BJ (cell line): Measurements from ENCODE around the gene DDX25. TPM values are rescaled to one million over a fixed set of nuclear protein-coding genes. Genes with fewer than 3 reads are reported as not detected.

ENCODE experiments used
- CTCF ChIA-PET: fragments of 350-600 bp; formaldehyde crosslinking; extraction: SDS; loops from one replicate; lab custom pipeline; 2021; ENCODE audit warnings: antibody characterized with exemption, inconsistent platforms; lab: Yijun Ruan, JAX
- POLR2A ChIA-PET: fragments of 300-600 bp; sonication (Branson Sonifier 250); formaldehyde crosslinking; extraction: SDS; loops from one replicate; lab custom pipeline; 2021; ENCODE audit warnings: antibody characterized with exemption; lab: Charles Lee
- DNase-seq: peaks from one replicate; pipeline ENCODE4 v3.0.0-alpha.2; 2011; ENCODE audit warnings: low read depth
- H3K27me3 ChIP-seq: 2 replicates; pipeline ENCODE4 v1.6.0; 2011; ENCODE audit warnings: low read length; ENCODE audit not compliant: control insufficient read depth, insufficient read depth
- H3K36me3 ChIP-seq: 2 replicates; pipeline ENCODE4 v1.5.1; 2011; ENCODE audit warnings: low read length; ENCODE audit not compliant: control insufficient read depth, insufficient read depth
- H3K4me3 ChIP-seq: 2 replicates; pipeline ENCODE4 v1.5.1; 2011; ENCODE audit warnings: low read depth, mild to moderate bottlenecking, control low read depth, low read length
- polyA plus RNA-seq: library from polyadenylated mRNA; depleted of rRNA; stranded (reverse); fragments of >200 nt; gene quantifications from 2 replicates; pipeline ENCODE4 v1.2.3, GENCODE V29; 2011
- TF ChIP-seq, protein P1 (sequence below): IDR thresholded peaks from 2 replicates; pipeline ENCODE4 v1.5.1; 2011; ENCODE audit warnings: low read depth, mild to moderate bottlenecking, control low read depth, inconsistent platforms, low read length, moderate library complexity; ENCODE audit not compliant: insufficient read depth

DDX25 gene
- polyA plus RNA-seq, 1 experiment = not detected

DNA sequence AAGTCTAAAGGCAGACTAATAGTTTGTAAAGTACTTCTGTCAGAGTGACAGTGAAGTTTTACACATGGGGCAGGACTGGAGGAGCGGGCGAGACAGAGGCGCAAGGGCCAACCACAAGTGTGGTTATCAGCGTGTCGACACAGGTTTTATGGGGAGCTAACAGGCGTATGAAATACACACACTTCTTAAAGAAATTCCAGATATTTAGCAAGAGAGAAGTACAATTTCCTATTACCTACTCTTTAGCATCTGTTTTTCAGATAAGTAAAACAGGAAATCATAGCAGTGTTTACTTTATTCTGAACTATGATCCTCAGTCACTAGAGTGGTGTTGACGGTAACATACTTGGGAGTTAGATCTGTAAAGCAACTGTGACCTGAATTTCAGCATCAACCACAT is 64.0 kb downstream of the DDX25 start:
- CTCF ChIA-PET = no interaction called here
- POLR2A ChIA-PET = no interaction called here

DNA sequence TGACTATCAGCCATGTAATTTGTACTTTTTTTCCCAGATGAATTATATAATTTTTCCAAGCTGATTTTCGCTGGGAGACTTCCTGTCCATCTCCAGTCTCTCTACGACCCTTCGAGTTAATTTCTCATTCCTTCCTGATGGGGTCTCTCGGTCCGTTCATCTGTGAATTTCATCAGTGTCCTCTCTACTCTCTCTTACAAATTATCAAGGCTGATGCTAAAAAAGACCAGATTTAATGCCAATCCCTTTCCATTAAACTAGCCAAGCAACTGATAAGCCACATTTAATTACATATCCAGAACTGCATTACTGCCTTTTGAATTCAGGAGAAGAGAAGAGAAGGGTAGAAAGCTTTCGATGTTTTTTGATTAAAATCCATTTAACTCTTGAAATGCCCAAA is 67.3 kb downstream of the DDX25 start:
- no peak for DNase-seq
- Histone ChIP-seq H3K4me3 (no peak overlapping the region), H3K36me3 (no peaks in the 10 kb centered on the region), H3K27me3 (no peaks in the 10 kb centered on the region)
- TF ChIP-seq, protein P1, sequence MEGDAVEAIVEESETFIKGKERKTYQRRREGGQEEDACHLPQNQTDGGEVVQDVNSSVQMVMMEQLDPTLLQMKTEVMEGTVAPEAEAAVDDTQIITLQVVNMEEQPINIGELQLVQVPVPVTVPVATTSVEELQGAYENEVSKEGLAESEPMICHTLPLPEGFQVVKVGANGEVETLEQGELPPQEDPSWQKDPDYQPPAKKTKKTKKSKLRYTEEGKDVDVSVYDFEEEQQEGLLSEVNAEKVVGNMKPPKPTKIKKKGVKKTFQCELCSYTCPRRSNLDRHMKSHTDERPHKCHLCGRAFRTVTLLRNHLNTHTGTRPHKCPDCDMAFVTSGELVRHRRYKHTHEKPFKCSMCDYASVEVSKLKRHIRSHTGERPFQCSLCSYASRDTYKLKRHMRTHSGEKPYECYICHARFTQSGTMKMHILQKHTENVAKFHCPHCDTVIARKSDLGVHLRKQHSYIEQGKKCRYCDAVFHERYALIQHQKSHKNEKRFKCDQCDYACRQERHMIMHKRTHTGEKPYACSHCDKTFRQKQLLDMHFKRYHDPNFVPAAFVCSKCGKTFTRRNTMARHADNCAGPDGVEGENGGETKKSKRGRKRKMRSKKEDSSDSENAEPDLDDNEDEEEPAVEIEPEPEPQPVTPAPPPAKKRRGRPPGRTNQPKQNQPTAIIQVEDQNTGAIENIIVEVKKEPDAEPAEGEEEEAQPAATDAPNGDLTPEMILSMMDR = no peak
- POLR2A ChIA-PET = no interaction called here
- CTCF ChIA-PET = interaction anchor here (0.8 to 1.2 kb wide), 2 partner anchors 9 to 222 kb away, joined by 3 read pairs; no protein-coding TSS in a partner anchor

More for the DNA sequence above, 64.0 kb downstream of the DDX25 start:
- no peaks in the 10 kb centered on the region for H3K27me3 ChIP-seq
- TF ChIP-seq, protein P1 = no peak
- no peaks in the 10 kb centered on the region for H3K36me3 ChIP-seq
- DNase-seq = no peak
- H3K4me3 ChIP-seq = no peak overlapping the region

DNA sequence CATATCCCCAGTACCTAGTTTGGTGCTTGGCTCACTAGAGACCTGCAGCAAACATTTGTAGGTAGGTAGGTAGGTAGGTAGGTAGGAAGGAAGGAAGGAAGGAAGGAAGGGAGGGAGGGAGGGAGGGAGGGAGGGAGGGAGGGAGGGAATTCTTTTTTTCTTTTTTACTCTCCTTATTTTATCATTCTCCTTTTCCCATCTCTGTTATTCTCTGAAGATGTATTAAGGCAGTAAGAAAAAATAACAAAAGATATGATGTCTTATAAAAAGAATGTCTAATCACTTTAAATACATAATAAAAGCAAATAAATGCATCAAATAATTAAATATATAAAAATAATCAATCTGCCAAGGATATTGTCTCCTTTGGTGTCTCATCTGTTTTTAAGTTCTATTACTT is 70.0 kb downstream of the DDX25 start:
- no peak overlapping the region for H3K4me3 ChIP-seq
- no peaks in the 10 kb centered on the region for H3K27me3 ChIP-seq
- TF ChIP-seq, protein P1 = no peak
- POLR2A ChIA-PET = no interaction called here
- DNase-seq = no peak
- H3K36me3 ChIP-seq = no peaks in the 10 kb centered on the region
- CTCF ChIA-PET = interaction anchor here (0.6 kb wide), 1 partner anchor 26 kb away, joined by 3 read pairs; no protein-coding TSS in a partner anchor

DNA sequence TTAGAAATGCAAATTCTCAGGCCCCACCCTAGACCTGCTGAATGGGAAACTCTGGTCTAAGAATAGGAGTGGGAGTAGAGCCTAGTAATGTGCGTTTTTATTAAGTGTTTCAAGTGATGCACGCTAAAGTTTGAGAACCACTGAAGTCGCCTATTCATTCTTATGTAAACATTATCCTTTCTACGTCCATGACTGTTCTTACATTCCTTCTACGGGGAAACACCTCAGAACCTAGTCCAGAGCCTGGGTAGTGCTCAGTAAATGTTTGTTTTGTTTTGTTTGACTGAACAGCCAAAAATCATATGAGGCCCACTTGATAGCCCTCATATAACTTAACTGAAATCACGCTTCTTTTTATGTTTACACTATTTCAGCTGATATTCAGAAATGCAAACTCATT is 71.3 kb downstream of the DDX25 start:
- CTCF ChIA-PET = no interaction called here
- no peak for DNase-seq
- no peaks in the 10 kb centered on the region for H3K27me3 ChIP-seq
- POLR2A ChIA-PET = no interaction called here
- H3K4me3 ChIP-seq = no peak overlapping the region
- TF ChIP-seq, protein P1 = no peak
- no peaks in the 10 kb centered on the region for H3K36me3 ChIP-seq

DNA sequence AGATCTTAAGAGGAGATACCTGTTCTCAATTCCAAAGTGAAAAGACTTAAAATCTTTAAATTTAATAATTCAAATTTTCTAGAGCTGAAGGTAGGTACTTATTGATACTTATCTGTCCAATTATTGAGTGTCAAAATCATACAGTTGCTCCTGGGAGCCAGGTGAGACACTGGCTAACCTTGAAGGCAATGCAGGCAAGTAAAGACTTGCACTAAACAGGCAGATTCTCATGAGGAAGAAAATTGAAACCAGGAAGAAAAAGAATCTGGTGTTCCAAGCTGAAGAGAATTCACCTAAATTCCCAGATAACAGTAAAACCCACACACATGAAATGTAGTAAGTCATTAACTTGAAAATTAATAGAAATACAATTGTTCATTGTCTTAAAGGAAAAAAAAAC is 71.8 kb downstream of the DDX25 start:
- no peak for DNase-seq
- CTCF ChIA-PET = no interaction called here
- no peak overlapping the region for H3K4me3 ChIP-seq
- TF ChIP-seq, protein P1 = no peak
- POLR2A ChIA-PET = no interaction called here
- no peaks in the 10 kb centered on the region for H3K27me3 ChIP-seq
- H3K36me3 ChIP-seq = no peaks in the 10 kb centered on the region
